ENCODE data around the gene CFAP46. TPM values are rescaled to one million over a fixed set of nuclear protein-coding genes. Genes with fewer than 3 reads are reported as not detected.

Gene CFAP46
- total and polyA plus RNA-seq, 2 of the 4 experiments (the other 2 are of a cell fraction), result 1.3 to 1.8 TPM

GRCh38 chr10:132958883-132959558, 16.7 kb upstream of the CFAP46 start:
- in situ Hi-C loops (cut with MboI; ENCODE audit: low sequenced_read_pairs), result no loop called here
- Histone ChIP-seq H4K8ac (ENCODE audit: low read depth in 2 of 2, low read length in 2 of 2) (no peak overlapping the region), H3K36me3 (ENCODE audit: control insufficient read depth, insufficient read depth, low read length) (no peaks in the 10 kb centered on the region), H3K27me3 (ENCODE audit: control insufficient read depth, insufficient read depth, low read length) (peaks cover 17% of the 10 kb centered on the region), H2AFZ (replicated peaks; ENCODE audit: low read length, poor library complexity) (no peak overlapping the region), H3K9me1 (ENCODE audit: insufficient read depth, low read length) (no peaks in the 10 kb centered on the region; the same call in 1 of the 2 replicates), H2AK9ac (replicated peaks; ENCODE audit: low read depth, low read length, poor library complexity) (no peak overlapping the region), H2BK15ac (ENCODE audit: low read depth, low read length) (no peak overlapping the region), H3K18ac (ENCODE audit: low read depth, low read length) (no peak overlapping the region), H4K20me1 (ENCODE audit: insufficient read depth, low read length) (no peaks in the 10 kb centered on the region), H3K4ac (ENCODE audit: low read depth, low read length) (no peak overlapping the region), H2BK5ac (ENCODE audit: low read depth, low read length, poor library complexity, severe bottlenecking) (no peak overlapping the region), H3K79me1 (ENCODE audit: low read depth in 1 of 2, low read length in 2 of 2) (no peaks in the 10 kb centered on the region), H3K9me3 (ENCODE audit: control insufficient read depth, insufficient read depth, low read length) (no peaks in the 10 kb centered on the region), H3K14ac (replicated peaks; ENCODE audit: low read depth, low read length) (no peak overlapping the region), H4K5ac (ENCODE audit: low read depth, low read length) (no peak overlapping the region), H3K23ac (ENCODE audit: low read depth, low read length) (no peak overlapping the region), H3K56ac (ENCODE audit: extremely low read depth, insufficient read depth, low read length) (no peak overlapping the region), H3K4me3 (ENCODE audit: insufficient read depth, low read depth, low read length) (no peak overlapping the region), H4K91ac (ENCODE audit: insufficient read depth, low read depth, low read length) (no peak overlapping the region), H3K27ac (ENCODE audit: insufficient read depth, low read length) (no peak overlapping the region), H3K4me1 (ENCODE audit: control insufficient read depth, insufficient read depth, low read length) (peaks cover 1% of the 10 kb centered on the region; the same call in 1 of the 2 replicates), H2BK20ac (ENCODE audit: low read depth, low read length) (no peak overlapping the region), H3K9ac (ENCODE audit: low read depth, low read length) (no peak overlapping the region), H2BK120ac (ENCODE audit: low read depth, low read length) (no peak overlapping the region), H2AK5ac (ENCODE audit: low read depth, low read length) (no peak overlapping the region), H3K4me2 (ENCODE audit: low read depth, low read length) (no peak overlapping the region)
- ATAC-seq (ENCODE audit: low read depth) (no peak), DNase-seq (no peak)
- intact Hi-C loops (cut with micrococcal nuclease), result no loop called here
- dilution Hi-C loops (cut with HindIII; ENCODE audit: low sequenced_read_pairs, unreplicated experiment), result no loop called here
- 53% methylated on average over 9 of the region's 23 CpGs; no CpG with 5 or more reads in 1 of the 2 experiments for WGBS, 2 experiments (ENCODE audit: extremely low coverage in 2 of 2, insufficient read length in 1 of 2)
- ChIA-PET POLR2A (ENCODE audit: unreplicated experiment) (no interaction called here), CTCF (no interaction called here)
- TF ChIP-seq RCOR1 (IDR thresholded peaks at IDR 0.05; ENCODE audit: insufficient replicate concordance, low read length) (no peak), RAD21 (IDR thresholded peaks at IDR 0.05; ENCODE audit: low read length) (no peak), RFX5 (IDR thresholded peaks at IDR 0.05; ENCODE audit: low read depth, low read length) (no peak), MXI1 (IDR thresholded peaks at IDR 0.05; ENCODE audit: borderline replicate concordance, low read depth, low read length) (no peak), ELK1 (IDR thresholded peaks at IDR 0.05; ENCODE audit: borderline replicate concordance, low read depth, low read length) (no peak), MAFK (IDR thresholded peaks at IDR 0.05; ENCODE audit: low read depth, low read length) (no peak), FOS (IDR thresholded peaks at IDR 0.05; ENCODE audit: low read depth, low read length) (no peak), POLR2A (IDR thresholded peaks at IDR 0.05; ENCODE audit: low read depth, low read length) (no peak), BHLHE40 (IDR thresholded peaks at IDR 0.05; ENCODE audit: low read depth, low read length) (no peak), SMC3 (IDR thresholded peaks at IDR 0.05; ENCODE audit: low read depth, low read length) (no peak), USF2 (IDR thresholded peaks at IDR 0.05; ENCODE audit: low read depth, low read length) (no peak), NFE2L2 (IDR thresholded peaks at IDR 0.05; ENCODE audit: low read depth, low read length) (no peak), CEBPB (IDR thresholded peaks at IDR 0.05; ENCODE audit: low read depth, low read length) (no peak), MAZ (IDR thresholded peaks at IDR 0.05; ENCODE audit: borderline replicate concordance, low read depth, low read length) (no peak), CHD1 (IDR thresholded peaks at IDR 0.05; ENCODE audit: low read depth, low read length) (no peak)
- TF ChIP-seq, protein P1, sequence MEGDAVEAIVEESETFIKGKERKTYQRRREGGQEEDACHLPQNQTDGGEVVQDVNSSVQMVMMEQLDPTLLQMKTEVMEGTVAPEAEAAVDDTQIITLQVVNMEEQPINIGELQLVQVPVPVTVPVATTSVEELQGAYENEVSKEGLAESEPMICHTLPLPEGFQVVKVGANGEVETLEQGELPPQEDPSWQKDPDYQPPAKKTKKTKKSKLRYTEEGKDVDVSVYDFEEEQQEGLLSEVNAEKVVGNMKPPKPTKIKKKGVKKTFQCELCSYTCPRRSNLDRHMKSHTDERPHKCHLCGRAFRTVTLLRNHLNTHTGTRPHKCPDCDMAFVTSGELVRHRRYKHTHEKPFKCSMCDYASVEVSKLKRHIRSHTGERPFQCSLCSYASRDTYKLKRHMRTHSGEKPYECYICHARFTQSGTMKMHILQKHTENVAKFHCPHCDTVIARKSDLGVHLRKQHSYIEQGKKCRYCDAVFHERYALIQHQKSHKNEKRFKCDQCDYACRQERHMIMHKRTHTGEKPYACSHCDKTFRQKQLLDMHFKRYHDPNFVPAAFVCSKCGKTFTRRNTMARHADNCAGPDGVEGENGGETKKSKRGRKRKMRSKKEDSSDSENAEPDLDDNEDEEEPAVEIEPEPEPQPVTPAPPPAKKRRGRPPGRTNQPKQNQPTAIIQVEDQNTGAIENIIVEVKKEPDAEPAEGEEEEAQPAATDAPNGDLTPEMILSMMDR (conservative IDR thresholded peaks at IDR 0.05; ENCODE audit: low read depth, low read length), result no peak
- no TSS peak for BruUV-seq (replicated peaks)
